ENCODE data around the gene DCHS2. TPM values are rescaled to one million over a fixed set of nuclear protein-coding genes. Genes with fewer than 3 reads are reported as not detected.

Gene DCHS2
- total and polyA plus RNA-seq, 2 experiments from 2014 or later, result 0.12 to 1.7 TPM

DNA sequence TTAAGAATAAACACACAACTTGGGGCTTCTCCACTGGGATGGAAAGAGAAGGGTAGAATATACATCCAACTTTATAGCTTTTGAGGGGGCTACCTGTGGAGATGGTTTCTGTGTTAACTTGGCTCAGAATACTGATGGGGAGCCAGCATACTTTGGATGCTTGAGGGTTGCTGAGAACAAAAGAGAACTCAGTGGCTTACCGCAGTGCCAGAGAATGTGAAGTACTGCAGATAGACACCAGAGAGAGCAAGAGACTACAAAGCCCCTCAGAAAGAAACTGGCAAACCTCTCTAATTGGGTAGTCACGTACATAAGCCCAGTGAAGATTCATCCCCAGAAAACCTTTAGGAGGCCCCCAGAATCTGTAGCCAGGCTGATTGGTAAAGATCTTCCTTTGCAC, 214.4 kb downstream of the DCHS2 start:
- no peaks in the 10 kb centered on the region for H4K20me1 ChIP-seq (ENCODE audit: insufficient read depth, poor library complexity, severe bottlenecking)
- no peaks in the 10 kb centered on the region for H3K27me3 ChIP-seq
- H3K9me3 ChIP-seq (ENCODE audit: low read depth), result no peaks in the 10 kb centered on the region
- no peak overlapping the region for H2AFZ ChIP-seq
- H3K27ac ChIP-seq, result no peak overlapping the region
- H3K79me2 ChIP-seq, result no peaks in the 10 kb centered on the region
- H3K4me1 ChIP-seq (ENCODE audit: insufficient read depth), result no peaks in the 10 kb centered on the region
- TF ChIP-seq EZH2phosphoT487 (IDR thresholded peaks at IDR 0.05; ENCODE audit: low read depth, severe bottlenecking, unreplicated experiment) (no peak), EZH2 (IDR thresholded peaks at IDR 0.05; ENCODE audit: borderline replicate concordance) (no peak)
- TF ChIP-seq, protein P1, sequence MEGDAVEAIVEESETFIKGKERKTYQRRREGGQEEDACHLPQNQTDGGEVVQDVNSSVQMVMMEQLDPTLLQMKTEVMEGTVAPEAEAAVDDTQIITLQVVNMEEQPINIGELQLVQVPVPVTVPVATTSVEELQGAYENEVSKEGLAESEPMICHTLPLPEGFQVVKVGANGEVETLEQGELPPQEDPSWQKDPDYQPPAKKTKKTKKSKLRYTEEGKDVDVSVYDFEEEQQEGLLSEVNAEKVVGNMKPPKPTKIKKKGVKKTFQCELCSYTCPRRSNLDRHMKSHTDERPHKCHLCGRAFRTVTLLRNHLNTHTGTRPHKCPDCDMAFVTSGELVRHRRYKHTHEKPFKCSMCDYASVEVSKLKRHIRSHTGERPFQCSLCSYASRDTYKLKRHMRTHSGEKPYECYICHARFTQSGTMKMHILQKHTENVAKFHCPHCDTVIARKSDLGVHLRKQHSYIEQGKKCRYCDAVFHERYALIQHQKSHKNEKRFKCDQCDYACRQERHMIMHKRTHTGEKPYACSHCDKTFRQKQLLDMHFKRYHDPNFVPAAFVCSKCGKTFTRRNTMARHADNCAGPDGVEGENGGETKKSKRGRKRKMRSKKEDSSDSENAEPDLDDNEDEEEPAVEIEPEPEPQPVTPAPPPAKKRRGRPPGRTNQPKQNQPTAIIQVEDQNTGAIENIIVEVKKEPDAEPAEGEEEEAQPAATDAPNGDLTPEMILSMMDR (IDR thresholded peaks at IDR 0.05; ENCODE audit: poor library complexity), result no peak
- H3K4me2 ChIP-seq, result no peak overlapping the region
- H3K4me3 ChIP-seq, result no peak overlapping the region
- DNase-seq (ENCODE audit: low spot score), result no peak
- no peaks in the 10 kb centered on the region for H3K9me2 ChIP-seq (replicated peaks; ENCODE audit: insufficient read depth)
- H3K36me3 ChIP-seq (replicated peaks; ENCODE audit: insufficient read depth, low read depth), result no peaks in the 10 kb centered on the region
- 64% methylated on average over 2 of the region's 2 CpGs for WGBS (ENCODE audit: low lambda C conversion rate, missing lambda C conversion rate)

DNA sequence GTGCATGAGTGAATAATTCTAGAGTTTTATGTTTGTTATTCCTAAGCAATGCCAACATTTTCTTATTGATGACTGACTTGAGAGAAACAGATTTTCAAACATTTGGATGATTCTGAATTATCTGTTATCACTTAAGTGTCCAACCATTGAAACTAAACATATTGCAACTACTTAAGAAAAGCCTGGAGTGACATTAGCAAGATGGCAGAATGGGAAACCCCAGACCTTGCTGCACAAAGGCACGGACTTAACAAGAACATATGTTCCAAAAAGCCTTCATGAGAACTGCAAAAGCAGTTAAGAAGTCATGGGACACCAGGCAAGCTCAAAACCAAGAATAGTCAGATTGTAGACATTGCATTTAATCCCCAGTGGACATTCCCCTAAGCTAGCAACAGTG, 215.1 kb downstream of the DCHS2 start:
- Histone ChIP-seq H3K79me2 (no peaks in the 10 kb centered on the region), H2AFZ (no peak overlapping the region), H3K36me3 (replicated peaks; ENCODE audit: insufficient read depth, low read depth) (no peaks in the 10 kb centered on the region), H3K27ac (no peak overlapping the region), H3K9me2 (replicated peaks; ENCODE audit: insufficient read depth) (no peaks in the 10 kb centered on the region), H3K4me2 (no peak overlapping the region), H3K27me3 (no peaks in the 10 kb centered on the region), H3K4me3 (no peak overlapping the region), H3K9me3 (ENCODE audit: low read depth) (no peaks in the 10 kb centered on the region), H3K4me1 (ENCODE audit: insufficient read depth) (no peaks in the 10 kb centered on the region), H4K20me1 (ENCODE audit: insufficient read depth, poor library complexity, severe bottlenecking) (no peaks in the 10 kb centered on the region)
- TF ChIP-seq, protein P1 (IDR thresholded peaks at IDR 0.05; ENCODE audit: poor library complexity), result no peak
- no peak for TF ChIP-seq EZH2phosphoT487 (IDR thresholded peaks at IDR 0.05; ENCODE audit: low read depth, severe bottlenecking, unreplicated experiment)
- no peak for TF ChIP-seq EZH2 (IDR thresholded peaks at IDR 0.05; ENCODE audit: borderline replicate concordance)
- no peak for DNase-seq (ENCODE audit: low spot score)
- WGBS (ENCODE audit: low lambda C conversion rate, missing lambda C conversion rate), result 57% methylated on average over 1 of the region's 1 CpG

DNA sequence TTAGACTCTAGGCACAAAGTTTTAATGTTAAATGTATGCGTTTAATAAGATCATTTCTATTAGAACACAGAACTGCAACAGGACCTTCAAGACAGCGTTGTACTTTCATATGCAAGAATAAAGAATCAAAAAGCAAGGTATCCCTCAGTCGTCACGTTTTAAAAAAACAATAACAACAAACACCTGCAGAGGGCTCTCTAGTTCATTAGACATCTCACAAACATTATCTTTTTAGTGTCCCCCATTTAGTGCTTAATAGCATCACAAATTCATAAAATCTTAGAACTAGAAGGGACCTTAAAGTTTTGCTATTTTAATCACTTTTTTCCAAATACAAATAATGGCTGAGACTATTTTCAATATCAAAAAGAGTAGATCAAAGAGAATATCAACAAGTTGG, 236.6 kb downstream of the DCHS2 start:
- TF ChIP-seq, protein P1 (IDR thresholded peaks at IDR 0.05; ENCODE audit: poor library complexity), result peak; percentile 15
- no peak for TF ChIP-seq EZH2phosphoT487 (IDR thresholded peaks at IDR 0.05; ENCODE audit: low read depth, severe bottlenecking, unreplicated experiment)
- no peak for TF ChIP-seq EZH2 (IDR thresholded peaks at IDR 0.05; ENCODE audit: borderline replicate concordance)
- Histone ChIP-seq H3K9me2 (replicated peaks; ENCODE audit: insufficient read depth) (no peaks in the 10 kb centered on the region), H3K36me3 (replicated peaks; ENCODE audit: insufficient read depth, low read depth) (no peaks in the 10 kb centered on the region), H4K20me1 (ENCODE audit: insufficient read depth, poor library complexity, severe bottlenecking) (no peaks in the 10 kb centered on the region), H3K4me1 (ENCODE audit: insufficient read depth) (no peaks in the 10 kb centered on the region), H3K27ac (no peak overlapping the region), H3K27me3 (no peaks in the 10 kb centered on the region), H2AFZ (no peak overlapping the region), H3K4me3 (no peak overlapping the region), H3K9me3 (ENCODE audit: low read depth) (no peaks in the 10 kb centered on the region), H3K79me2 (no peaks in the 10 kb centered on the region), H3K4me2 (no peak overlapping the region)
- WGBS (ENCODE audit: low lambda C conversion rate, missing lambda C conversion rate), result 49% methylated on average over 4 of the region's 4 CpGs
- DNase-seq (ENCODE audit: low spot score), result no peak

DNA sequence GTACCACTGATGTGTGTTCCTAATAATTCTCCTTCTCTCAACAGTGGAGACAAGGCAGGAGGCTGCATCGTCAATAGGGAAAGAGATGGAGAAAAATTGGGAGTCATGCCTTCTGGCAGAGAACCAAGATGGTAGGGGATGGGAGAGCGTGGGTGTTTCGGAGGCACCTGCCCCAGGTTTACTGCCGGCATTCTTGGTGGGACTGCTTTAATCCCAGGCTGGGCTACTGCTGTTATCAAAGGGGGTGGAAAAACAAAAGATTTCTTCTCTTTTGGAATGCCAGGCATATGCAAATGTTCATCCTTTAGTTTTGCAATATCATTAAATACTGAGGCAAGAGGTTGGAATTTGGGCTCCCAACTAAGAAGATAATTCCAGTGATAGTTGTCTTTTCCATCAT, 257.0 kb downstream of the DCHS2 start:
- H3K27ac ChIP-seq, result no peak overlapping the region
- no peaks in the 10 kb centered on the region for H3K36me3 ChIP-seq (replicated peaks; ENCODE audit: insufficient read depth, low read depth)
- 92% methylated on average over 4 of the region's 4 CpGs for WGBS (ENCODE audit: low lambda C conversion rate, missing lambda C conversion rate)
- H3K27me3 ChIP-seq, result no peaks in the 10 kb centered on the region
- H3K4me3 ChIP-seq, result no peak overlapping the region
- DNase-seq (ENCODE audit: low spot score), result no peak
- peaks cover 11% of the 10 kb centered on the region for H3K4me1 ChIP-seq (ENCODE audit: insufficient read depth)
- no peak for TF ChIP-seq EZH2 (IDR thresholded peaks at IDR 0.05; ENCODE audit: borderline replicate concordance)
- TF ChIP-seq, protein P1 (IDR thresholded peaks at IDR 0.05; ENCODE audit: poor library complexity), result no peak
- TF ChIP-seq EZH2phosphoT487 (IDR thresholded peaks at IDR 0.05; ENCODE audit: low read depth, severe bottlenecking, unreplicated experiment), result no peak
- H4K20me1 ChIP-seq (ENCODE audit: insufficient read depth, poor library complexity, severe bottlenecking), result no peaks in the 10 kb centered on the region
- no peak overlapping the region for H2AFZ ChIP-seq
- H3K9me2 ChIP-seq (replicated peaks; ENCODE audit: insufficient read depth), result no peaks in the 10 kb centered on the region
- H3K79me2 ChIP-seq, result no peaks in the 10 kb centered on the region
- no peaks in the 10 kb centered on the region for H3K9me3 ChIP-seq (ENCODE audit: low read depth)
- H3K4me2 ChIP-seq, result no peak overlapping the region
